Endothelial cell of umbilical vein (primary cell): ENCODE measurements around the gene VPS35L. TPM values are rescaled to one million over a fixed set of nuclear protein-coding genes. Genes with fewer than 3 reads are reported as not detected.

Experiments
- BruUV-seq: library from RNA; stranded (reverse); fragments of 400-500 nt; replicated peaks from 2 replicates; lab custom pipeline; 2021; lab: Mats Ljungman, UMichigan
- CTCF ChIA-PET: fragments of 300-600, 350-600 bp; sonication (Branson Sonifier 250); formaldehyde crosslinking; loops from one replicate; lab custom pipeline; 2021; ENCODE audit warnings: antibody characterized with exemption, inconsistent platforms; lab: Charles Lee
- POLR2A ChIA-PET: fragments of 300-600, 350-600 bp; sonication (Branson Sonifier 250); formaldehyde crosslinking; loops from one replicate; lab custom pipeline; 2021; ENCODE audit warnings: antibody characterized with exemption, inconsistent platforms; lab: Charles Lee
- DNase-seq: peaks from one replicate; pipeline ENCODE4 v3.0.0-alpha.2; 2011; ENCODE audit warnings: low read depth, low spot score
- FAIRE-seq: peaks from 2 replicates; lab custom pipeline; 2011; peaks lifted over from hg19 to GRCh38; lab: Jason Lieb, UNC
- H2AFZ ChIP-seq: 2 replicates; pipeline ENCODE4 v1.6.0; 2012; ENCODE audit warnings: low read depth, low read length, control low read depth, inconsistent platforms
- H3K27ac ChIP-seq: 2 replicates; pipeline ENCODE4 v1.5.1; 2011; ENCODE audit warnings: low read depth, mild to moderate bottlenecking, control low read depth, low read length, moderate library complexity; ENCODE audit not compliant: insufficient read depth
- H3K27me3 ChIP-seq, 2 experiments: 2 replicates each; pipeline versions ENCODE4 v1.6.0 to v1.6.1; 2011; ENCODE audit warnings: low read length in 2 of 2, mixed read lengths in 1 of 2; ENCODE audit not compliant: control insufficient read depth in 2 of 2, insufficient read depth in 2 of 2
- H3K36me3 ChIP-seq, 2 experiments: 2 replicates in 1 of 2; 3 replicates in 1 of 2; pipeline ENCODE4 v1.5.1; 2011; ENCODE audit warnings: low read length in 2 of 2, mild to moderate bottlenecking in 1 of 2, moderate library complexity in 1 of 2; ENCODE audit not compliant: control insufficient read depth in 2 of 2, insufficient read depth in 2 of 2; ENCODE audit errors: extremely low read depth in 1 of 2
- H3K4me1 ChIP-seq: 3 replicates; pipeline ENCODE4 v1.5.1; 2011; ENCODE audit warnings: mild to moderate bottlenecking, low read length; ENCODE audit not compliant: control insufficient read depth, insufficient read depth; ENCODE audit errors: extremely low read depth
- H3K4me2 ChIP-seq: 2 replicates; pipeline ENCODE4 v1.6.1; 2011; ENCODE audit warnings: low read length, control low read depth, mixed read lengths; ENCODE audit not compliant: insufficient read depth
- H3K4me3 ChIP-seq, 3 experiments: fragments of 200-600 bp in 1 of 3; sonication (generic), shearing (Covaris generic) in 1 of 3; replicated peaks in 1 of 3; 2 replicates each; pipeline ENCODE4 v1.5.1; 2011 to 2016; ENCODE audit warnings: control low read depth in 3 of 3, low read length in 3 of 3, mild to moderate bottlenecking in 2 of 3, inconsistent platforms in 1 of 3, low read depth in 1 of 3, moderate library complexity in 1 of 3; ENCODE audit not compliant: insufficient read depth in 1 of 3
- H3K79me2 ChIP-seq: 2 replicates; pipeline ENCODE4 v1.6.0; 2012; ENCODE audit warnings: low read length, inconsistent platforms; ENCODE audit not compliant: control insufficient read depth, insufficient read depth
- H3K9ac ChIP-seq: replicated peaks from 2 replicates; pipeline ENCODE3; 2011; ENCODE audit warnings: low read length, control low read depth; ENCODE audit not compliant: insufficient read depth; ENCODE audit errors: extremely low read depth
- H3K9me1 ChIP-seq: replicated peaks from 3 replicates; pipeline ENCODE4 v1.6.0; 2011; ENCODE audit warnings: mild to moderate bottlenecking, low read length; ENCODE audit not compliant: control insufficient read depth, insufficient read depth; ENCODE audit errors: extremely low read depth
- H3K9me3 ChIP-seq: replicated peaks from 2 replicates; pipeline ENCODE4 v1.5.1; 2012; ENCODE audit warnings: low read length, inconsistent platforms; ENCODE audit not compliant: control insufficient read depth, insufficient read depth
- H4K20me1 ChIP-seq: replicated peaks from 2 replicates; pipeline ENCODE3; 2011; ENCODE audit warnings: mild to moderate bottlenecking, low read length; ENCODE audit not compliant: control insufficient read depth, insufficient read depth; ENCODE audit errors: extremely low read depth
- EZH2 ChIP-seq: IDR thresholded peaks from 2 replicates; pipeline ENCODE4 v1.6.1; 2012; ENCODE audit warnings: borderline replicate concordance, low read depth, mild to moderate bottlenecking, moderate library complexity, low read length, inconsistent platforms; ENCODE audit not compliant: severe bottlenecking
- FOS ChIP-seq: IDR thresholded peaks from 2 replicates; pipeline ENCODE4 v1.6.1; 2011; ENCODE audit warnings: mild to moderate bottlenecking, low read length, moderate library complexity, borderline replicate concordance; ENCODE audit not compliant: insufficient read depth
- GATA2 ChIP-seq: IDR thresholded peaks from 2 replicates; pipeline ENCODE4 v1.7.0; 2011; ENCODE audit warnings: low read depth, mild to moderate bottlenecking, moderate library complexity, mixed read lengths, low read length; ENCODE audit not compliant: insufficient read length, insufficient read depth
- JUN ChIP-seq: IDR thresholded peaks from 2 replicates; pipeline ENCODE4 v1.6.1; 2011; ENCODE audit warnings: borderline replicate concordance, low read depth; ENCODE audit not compliant: insufficient read length, insufficient read depth
- MYC ChIP-seq: IDR thresholded peaks from one replicate; pipeline ENCODE4 v1.6.1; 2011; ENCODE audit warnings: mild to moderate bottlenecking, low read depth, low read length
- POLR2A ChIP-seq: IDR thresholded peaks from 2 replicates; pipeline ENCODE4 v1.6.1; 2012; ENCODE audit warnings: low read depth, mild to moderate bottlenecking, control low read depth, low read length
- POLR2AphosphoS5 ChIP-seq: IDR thresholded peaks from 2 replicates; pipeline ENCODE4 v1.6.1; 2012; ENCODE audit warnings: low read depth, mild to moderate bottlenecking, control low read depth, low read length, moderate library complexity; ENCODE audit not compliant: insufficient read depth
- dilution Hi-C: fragments of 300-500 bp; cut with MboI; formaldehyde crosslinking; loops from one replicate; pipeline ENCODE4 v1.15.0; 2019; ENCODE audit warnings: low sequenced_read_pairs; ENCODE audit not compliant: extremely low pct_ligation_motif_present
- intact Hi-C: fragments of 100-400 bp; cut with micrococcal nuclease; formaldehyde crosslinking; loops from one replicate; pipeline ENCODE4 v1.10.0; 2022
- polyA plus RNA-seq, 4 experiments: library from polyadenylated mRNA; depleted of rRNA in 3 of 4; stranded (reverse) in 3 of 4; unstranded in 1 of 4; fragments of >200 nt; gene quantifications; 2 replicates each; pipeline versions ENCODE4 v1.2.1 to v1.2.3, GENCODE V29; 2011 to 2012; ENCODE audit warnings: missing spikeins in 1 of 4
- total RNA-seq: library from RNA; stranded (reverse); gene quantifications from 2 replicates; pipeline ENCODE4 v1.2.3, GENCODE V29; 2021
- TF ChIP-seq, protein P1 (sequence below), 2 donors: IDR thresholded peaks; 1 replicate in 1 of 2; 2 replicates in 1 of 2; pipeline ENCODE4 v1.5.1; 2011; ENCODE audit warnings: low read length in 2 of 2, mild to moderate bottlenecking in 2 of 2, moderate library complexity in 2 of 2, control low read depth in 1 of 2, inconsistent platforms in 1 of 2, low read depth in 1 of 2; ENCODE audit not compliant: insufficient read depth in 1 of 2; ENCODE audit errors: extremely low read depth in 1 of 2
- TF ChIP-seq, protein P2 (sequence below): IDR thresholded peaks from 2 replicates; pipeline ENCODE4 v1.6.1; 2011; ENCODE audit not compliant: insufficient read depth, insufficient read length

Gene VPS35L
- total and polyA plus RNA-seq, 2 donors (not counting 3 experiments of a cell fraction or from before 2014, with no cell fraction given), result 49.1 to 91.1 TPM

DNA sequence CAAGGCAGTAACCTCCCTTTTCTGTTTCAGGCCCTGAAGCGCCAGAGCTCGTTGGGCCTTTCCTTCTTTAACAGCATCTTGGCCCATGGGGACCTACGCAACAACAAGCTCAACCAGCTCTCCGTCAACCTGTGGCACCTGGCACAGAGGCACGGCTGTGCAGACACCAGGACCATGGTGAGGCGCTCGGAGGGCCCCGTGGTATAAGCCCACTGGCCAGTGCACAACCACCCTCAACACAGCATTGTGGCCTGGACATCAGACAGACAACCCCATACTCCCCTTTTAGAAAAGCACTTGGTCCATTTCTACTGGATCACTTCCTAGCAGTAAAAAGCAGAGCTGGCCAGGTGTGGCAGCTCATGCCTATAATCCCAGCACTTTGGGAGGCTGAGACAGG lies 144.0 kb downstream of the VPS35L start:
- intact Hi-C loops (loop anchor here (10.0 kb wide), 1 partner anchor 95 kb away; no protein-coding TSS in a partner anchor), dilution Hi-C loops (no loop called here)
- Histone ChIP-seq H3K36me3 (peaks cover 4 to 14% of the 10 kb centered on the region in 2 experiments), H3K79me2 (no peaks in the 10 kb centered on the region), H3K4me1 (peaks cover 17% of the 10 kb centered on the region), H3K27me3 (no peaks in the 10 kb centered on the region), H3K4me2 (no peak overlapping the region), H3K9ac (no peak overlapping the region), H2AFZ (no peak overlapping the region), H3K4me3 (no peak overlapping the region), H3K9me3 (no peaks in the 10 kb centered on the region), H3K27ac (no peak overlapping the region), H3K9me1 (no peaks in the 10 kb centered on the region), H4K20me1 (no peaks in the 10 kb centered on the region)
- TF ChIP-seq POLR2A, result no peak
- TF ChIP-seq FOS, result no peak
- TF ChIP-seq, protein P1, sequence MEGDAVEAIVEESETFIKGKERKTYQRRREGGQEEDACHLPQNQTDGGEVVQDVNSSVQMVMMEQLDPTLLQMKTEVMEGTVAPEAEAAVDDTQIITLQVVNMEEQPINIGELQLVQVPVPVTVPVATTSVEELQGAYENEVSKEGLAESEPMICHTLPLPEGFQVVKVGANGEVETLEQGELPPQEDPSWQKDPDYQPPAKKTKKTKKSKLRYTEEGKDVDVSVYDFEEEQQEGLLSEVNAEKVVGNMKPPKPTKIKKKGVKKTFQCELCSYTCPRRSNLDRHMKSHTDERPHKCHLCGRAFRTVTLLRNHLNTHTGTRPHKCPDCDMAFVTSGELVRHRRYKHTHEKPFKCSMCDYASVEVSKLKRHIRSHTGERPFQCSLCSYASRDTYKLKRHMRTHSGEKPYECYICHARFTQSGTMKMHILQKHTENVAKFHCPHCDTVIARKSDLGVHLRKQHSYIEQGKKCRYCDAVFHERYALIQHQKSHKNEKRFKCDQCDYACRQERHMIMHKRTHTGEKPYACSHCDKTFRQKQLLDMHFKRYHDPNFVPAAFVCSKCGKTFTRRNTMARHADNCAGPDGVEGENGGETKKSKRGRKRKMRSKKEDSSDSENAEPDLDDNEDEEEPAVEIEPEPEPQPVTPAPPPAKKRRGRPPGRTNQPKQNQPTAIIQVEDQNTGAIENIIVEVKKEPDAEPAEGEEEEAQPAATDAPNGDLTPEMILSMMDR (IDR thresholded peaks at IDR 0.05; ENCODE audit: extremely low read depth in 1 of 2, insufficient read depth in 1 of 2, low read depth in 1 of 2, low read length in 2 of 2), result no peak
- TF ChIP-seq POLR2AphosphoS5, result no peak
- no peak for TF ChIP-seq JUN
- no peak for TF ChIP-seq GATA2
- TF ChIP-seq EZH2, result no peak
- TF ChIP-seq MYC, result no peak
- TF ChIP-seq, protein P2, sequence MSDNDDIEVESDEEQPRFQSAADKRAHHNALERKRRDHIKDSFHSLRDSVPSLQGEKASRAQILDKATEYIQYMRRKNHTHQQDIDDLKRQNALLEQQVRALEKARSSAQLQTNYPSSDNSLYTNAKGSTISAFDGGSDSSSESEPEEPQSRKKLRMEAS, result no peak
- CTCF ChIA-PET, result interaction anchor here (0.6 to 1.8 kb wide), 5 partner anchors 98 to 199 kb away, joined by 3 to 8 read pairs (median 3); no protein-coding TSS in a partner anchor
- POLR2A ChIA-PET, result no interaction called here
- DNase-seq, result no peak
- no TSS peak for BruUV-seq
- FAIRE-seq, result no peak
